A549 (cell line): Measurements from ENCODE around the gene HMX3. TPM values are rescaled to one million over a fixed set of nuclear protein-coding genes. Genes with fewer than 3 reads are reported as not detected.
"Not testable (repeated sequence)": the region's sequence is repeated elsewhere in the genome, so short reads cannot be mapped to it uniquely, and the experiment has no call there.

Experiments used
- ATAC-seq, 2 experiments: fragments of 200-7000 bp in 1 of 2; fragments of >200 bp in 1 of 2; cut with Nextera tagmentation in 1 of 2; cut with Tn5 transposase in 1 of 2; 3 replicates each; pipeline versions ENCODE4 v1.8.0 to v1.9.1; 2018 to 2020; ENCODE audit warnings: mild to moderate bottlenecking in 1 of 2, moderate library complexity in 1 of 2
- CTCF ChIA-PET: fragments of 300-600 bp; sonication (Branson Sonifier 250); formaldehyde crosslinking; extraction: SDS; loops from one replicate; lab custom pipeline; 2021; ENCODE audit warnings: antibody characterized with exemption, inconsistent platforms; lab: Yijun Ruan, JAX
- POLR2A ChIA-PET: fragments of 350-600 bp; formaldehyde crosslinking; extraction: SDS; loops from one replicate; lab custom pipeline; 2021; ENCODE audit warnings: antibody characterized with exemption, inconsistent platforms; lab: Yijun Ruan, JAX
- DNase-seq, 2 experiments: peaks; one replicate each; pipeline versions ENCODE4 v3.0.0 to v3.0.0-alpha.2; 2011 to 2016; ENCODE audit warnings: low read depth in 1 of 2, low spot score in 1 of 2
- FAIRE-seq: peaks from 2 replicates; lab custom pipeline; 2011; peaks lifted over from hg19 to GRCh38; lab: Jason Lieb, UNC
- H3K27ac ChIP-seq, 2 experiments: fragments of >200 bp; sonication (Bioruptor Twin); formaldehyde crosslinking; 3 replicates each; pipeline ENCODE4 v1.5.1; 2016 to 2017
- H3K4me1 ChIP-seq: fragments of >200 bp; sonication (Bioruptor Twin); formaldehyde crosslinking; 3 replicates; pipeline ENCODE4 v1.6.1; 2016
- H3K4me2 ChIP-seq: fragments of >200 bp; sonication (Bioruptor Twin); formaldehyde crosslinking; 3 replicates; pipeline ENCODE4 v1.6.1; 2016
- H3K4me3 ChIP-seq: fragments of >200 bp; sonication (Bioruptor Twin); formaldehyde crosslinking; 3 replicates; pipeline ENCODE4 v1.5.1; 2016
- H3K9me3 ChIP-seq: fragments of >200 bp; sonication (Bioruptor Twin); formaldehyde crosslinking; 3 replicates; pipeline ENCODE4 v1.6.1; 2016
- BHLHE40 ChIP-seq: IDR thresholded peaks from 2 replicates; pipeline ENCODE4 v1.6.1; 2012; ENCODE audit warnings: low read depth, low read length, inconsistent platforms
- CEBPB ChIP-seq, 2 experiments: fragments of >200 bp in 1 of 2; sonication (Bioruptor Twin) in 1 of 2; formaldehyde crosslinking in 1 of 2; IDR thresholded peaks; 2 replicates each; pipeline ENCODE4 v1.6.1; 2012 to 2016
- CHD2 ChIP-seq: fragments of 150-350 bp; IDR thresholded peaks from 2 replicates; pipeline ENCODE4 v1.6.1; 2014; ENCODE audit warnings: low read length; ENCODE audit not compliant: partially characterized antibody
- CTCF ChIP-seq: fragments of >200 bp; sonication (Bioruptor Twin); formaldehyde crosslinking; IDR thresholded peaks from 3 replicates; pipeline ENCODE4 v1.5.1; 2016
- EHF ChIP-seq: fragments of 250-450 bp; sonication (Bioruptor Pico); IDR thresholded peaks from 2 replicates; pipeline ENCODE4 v1.5.0; 2020; ENCODE audit warnings: mild to moderate bottlenecking
- EHMT2 ChIP-seq: fragments of 200-600 bp; sonication (generic); IDR thresholded peaks from 2 replicates; pipeline ENCODE4 v1.6.1; 2016; ENCODE audit warnings: antibody characterized with exemption, low read depth, mild to moderate bottlenecking, moderate library complexity
- ESRRA ChIP-seq: fragments of 150-350 bp; IDR thresholded peaks from 2 replicates; pipeline ENCODE4 v1.6.1; 2014; ENCODE audit warnings: mild to moderate bottlenecking, low read length, borderline replicate concordance
- FOSB ChIP-seq: fragments of 250-450 bp; sonication (Bioruptor Pico); IDR thresholded peaks from 2 replicates; pipeline ENCODE4 v1.5.0; 2020; ENCODE audit warnings: mild to moderate bottlenecking, moderate library complexity
- FOSL2 ChIP-seq, 2 experiments: fragments of 450-650 bp in 1 of 2; fragments of >200 bp in 1 of 2; sonication (Bioruptor Twin) in 1 of 2; formaldehyde crosslinking; IDR thresholded peaks; 2 replicates each; pipeline versions ENCODE4 v1.5.0 to v1.6.1; 2016 to 2020; ENCODE audit warnings: mild to moderate bottlenecking in 1 of 2, moderate library complexity in 1 of 2
- HEYL ChIP-seq: fragments of 250-450 bp; sonication (Bioruptor Pico); IDR thresholded peaks from 2 replicates; pipeline ENCODE4 v1.8.0; 2021; ENCODE audit warnings: mild to moderate bottlenecking, moderate library complexity
- HOXB13 ChIP-seq: fragments of 250-450 bp; sonication (Bioruptor Pico); IDR thresholded peaks from 2 replicates; pipeline ENCODE4 v1.5.0; 2020; ENCODE audit warnings: low read depth, mild to moderate bottlenecking, moderate library complexity
- KDM1A ChIP-seq: fragments of 200-600 bp; sonication (generic); IDR thresholded peaks from 2 replicates; pipeline ENCODE4 v1.6.1; 2016; ENCODE audit warnings: low read depth, mild to moderate bottlenecking
- KDM5A ChIP-seq: fragments of 200-600 bp; sonication (generic); IDR thresholded peaks from 2 replicates; pipeline ENCODE4 v1.6.1; 2016; ENCODE audit warnings: antibody characterized with exemption, mild to moderate bottlenecking
- NFE2L2 ChIP-seq: fragments of 150-350 bp; conservative IDR thresholded peaks from 2 replicates; pipeline ENCODE4 v1.6.1; 2014; ENCODE audit warnings: low read length
- POLR2AphosphoS2 ChIP-seq: conservative IDR thresholded peaks from 2 replicates; pipeline ENCODE4 v1.6.1; 2012; ENCODE audit warnings: low read length, improper control_type of control experiment, inconsistent platforms
- RFX5 ChIP-seq: fragments of 450-650 bp; IDR thresholded peaks from 2 replicates; pipeline ENCODE4 v1.7.1; 2014; ENCODE audit warnings: antibody characterized with exemption, mild to moderate bottlenecking, moderate library complexity
- SREBF2 ChIP-seq: fragments of 450-650 bp; IDR thresholded peaks from 2 replicates; pipeline ENCODE4 v1.6.1; 2014; ENCODE audit warnings: mild to moderate bottlenecking, moderate library complexity
- ZC3H11A ChIP-seq: fragments of 450-650 bp; IDR thresholded peaks from 2 replicates; pipeline ENCODE4 v1.6.1; 2014; ENCODE audit warnings: antibody characterized with exemption, mild to moderate bottlenecking
- WGBS: methylation state at CpG from one replicate; pipeline ENCODE4 v1.1.6; 2017; ENCODE audit errors: missing lambda C conversion rate; 5-methylcytosine and 5-hydroxymethylcytosine counted together
- polyA plus RNA-seq, 4 experiments: library from polyadenylated mRNA; depleted of rRNA in 3 of 4; stranded (reverse); fragments of >200 nt; fragmentation: RNase III in 1 of 4; extraction: RNeasy Plus Mini Kit Qiagen cat#74134 plus additional on column Dnase treatment in 1 of 4; gene quantifications; 2 replicates in 3 of 4; 3 replicates in 1 of 4; pipeline ENCODE4 v1.2.3, GENCODE V29; 2011 to 2017
- TF ChIP-seq, protein P1 (sequence below): IDR thresholded peaks from 2 replicates; pipeline ENCODE4 v1.6.1; 2012; ENCODE audit warnings: low read depth, borderline replicate concordance
- TF ChIP-seq, protein P2 (sequence below): fragments of 200-600 bp; sonication (generic); IDR thresholded peaks from 2 replicates; pipeline ENCODE4 v1.6.1; 2016; ENCODE audit warnings: antibody characterized with exemption, mild to moderate bottlenecking, moderate library complexity

Gene HMX3
- polyA plus RNA-seq, 2 of the 4 experiments (the other 2 are of a cell fraction): not detected

- FAIRE-seq (no peak), ATAC-seq (peak; percentile 59 to 81; a peak in 4 of 6 replicates), DNase-seq (no peak)
- ChIA-PET POLR2A (interaction anchor here (1.4 kb wide), 1 partner anchor 12 kb away, joined by 5 read pairs; the partner anchor contains the start of gene BUB3), CTCF (interaction anchor here (1.2 kb wide), 1 partner anchor 32 kb away, joined by 3 read pairs; no protein-coding TSS in a partner anchor)
- no peak overlapping the region for H3K4me2 ChIP-seq
- WGBS: 73% methylated on average over 4 of the region's 4 CpGs
- H3K4me1 ChIP-seq: no peaks in the 10 kb centered on the region
- TF ChIP-seq, protein P1, sequence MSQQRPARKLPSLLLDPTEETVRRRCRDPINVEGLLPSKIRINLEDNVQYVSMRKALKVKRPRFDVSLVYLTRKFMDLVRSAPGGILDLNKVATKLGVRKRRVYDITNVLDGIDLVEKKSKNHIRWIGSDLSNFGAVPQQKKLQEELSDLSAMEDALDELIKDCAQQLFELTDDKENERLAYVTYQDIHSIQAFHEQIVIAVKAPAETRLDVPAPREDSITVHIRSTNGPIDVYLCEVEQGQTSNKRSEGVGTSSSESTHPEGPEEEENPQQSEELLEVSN: no peak
- no peak for TF ChIP-seq CTCF
- no peak for TF ChIP-seq EHF (CRISPR knock-in tag)
- TF ChIP-seq CEBPB (IDR thresholded peaks at IDR 0.05): no peak
- TF ChIP-seq HEYL (CRISPR knock-in tag): no peak
- no peak for TF ChIP-seq KDM1A
- TF ChIP-seq BHLHE40: no peak
- no peak for TF ChIP-seq FOSB (CRISPR knock-in tag)
- TF ChIP-seq SREBF2: no peak
- TF ChIP-seq KDM5A: no peak
- TF ChIP-seq CHD2: no peak
- TF ChIP-seq, protein P2, sequence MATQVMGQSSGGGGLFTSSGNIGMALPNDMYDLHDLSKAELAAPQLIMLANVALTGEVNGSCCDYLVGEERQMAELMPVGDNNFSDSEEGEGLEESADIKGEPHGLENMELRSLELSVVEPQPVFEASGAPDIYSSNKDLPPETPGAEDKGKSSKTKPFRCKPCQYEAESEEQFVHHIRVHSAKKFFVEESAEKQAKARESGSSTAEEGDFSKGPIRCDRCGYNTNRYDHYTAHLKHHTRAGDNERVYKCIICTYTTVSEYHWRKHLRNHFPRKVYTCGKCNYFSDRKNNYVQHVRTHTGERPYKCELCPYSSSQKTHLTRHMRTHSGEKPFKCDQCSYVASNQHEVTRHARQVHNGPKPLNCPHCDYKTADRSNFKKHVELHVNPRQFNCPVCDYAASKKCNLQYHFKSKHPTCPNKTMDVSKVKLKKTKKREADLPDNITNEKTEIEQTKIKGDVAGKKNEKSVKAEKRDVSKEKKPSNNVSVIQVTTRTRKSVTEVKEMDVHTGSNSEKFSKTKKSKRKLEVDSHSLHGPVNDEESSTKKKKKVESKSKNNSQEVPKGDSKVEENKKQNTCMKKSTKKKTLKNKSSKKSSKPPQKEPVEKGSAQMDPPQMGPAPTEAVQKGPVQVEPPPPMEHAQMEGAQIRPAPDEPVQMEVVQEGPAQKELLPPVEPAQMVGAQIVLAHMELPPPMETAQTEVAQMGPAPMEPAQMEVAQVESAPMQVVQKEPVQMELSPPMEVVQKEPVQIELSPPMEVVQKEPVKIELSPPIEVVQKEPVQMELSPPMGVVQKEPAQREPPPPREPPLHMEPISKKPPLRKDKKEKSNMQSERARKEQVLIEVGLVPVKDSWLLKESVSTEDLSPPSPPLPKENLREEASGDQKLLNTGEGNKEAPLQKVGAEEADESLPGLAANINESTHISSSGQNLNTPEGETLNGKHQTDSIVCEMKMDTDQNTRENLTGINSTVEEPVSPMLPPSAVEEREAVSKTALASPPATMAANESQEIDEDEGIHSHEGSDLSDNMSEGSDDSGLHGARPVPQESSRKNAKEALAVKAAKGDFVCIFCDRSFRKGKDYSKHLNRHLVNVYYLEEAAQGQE: no peak
- TF ChIP-seq NFE2L2: no peak
- no peak overlapping the region for H3K4me3 ChIP-seq
- H3K27ac ChIP-seq: no peak overlapping the region
- H3K9me3 ChIP-seq: no peaks in the 10 kb centered on the region
Measured at GRCh38 chr10:123165445-123166072, 29.8 kb downstream of the HMX3 start.

DNA sequence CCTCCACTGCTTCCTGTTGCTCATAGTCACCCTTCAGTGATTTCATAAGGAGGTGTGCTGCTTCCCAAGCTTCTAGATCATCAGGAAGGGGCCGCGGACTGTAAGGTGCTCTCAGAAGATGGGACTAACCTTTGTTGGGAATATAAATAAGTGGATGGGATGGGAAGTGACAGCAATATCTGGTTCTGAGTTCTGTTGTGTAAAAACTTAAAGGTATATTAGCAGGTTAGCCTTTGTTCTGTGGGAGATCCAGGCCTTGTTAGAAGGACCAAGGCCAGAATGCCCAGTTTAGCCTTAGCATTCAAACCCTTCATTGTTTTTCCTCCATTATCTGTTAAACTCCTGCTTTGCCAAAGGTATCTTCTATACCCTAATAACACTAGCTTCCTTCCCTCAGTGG lies 30.8 kb downstream of the HMX3 start:
- DNase-seq (no peak), FAIRE-seq (no peak), ATAC-seq (no peak)
- TF ChIP-seq FOSL2 (IDR thresholded peaks at IDR 0.05) (no peak), FOSL2 (CRISPR knock-in tag; IDR thresholded peaks at IDR 0.05) (no peak), ESRRA (no peak)
- no peaks in the 10 kb centered on the region for H3K4me1 ChIP-seq
- POLR2A ChIA-PET: no interaction called here
- no peaks in the 10 kb centered on the region for H3K9me3 ChIP-seq
- no peak overlapping the region for H3K4me3 ChIP-seq
- 95% methylated on average over 2 of the region's 2 CpGs for WGBS
- no peak overlapping the region for H3K4me2 ChIP-seq
- no peak overlapping the region for H3K27ac ChIP-seq
- CTCF ChIA-PET: interaction anchor here (1.5 kb wide), 1 partner anchor 214 kb away, joined by 3 read pairs; no protein-coding TSS in a partner anchor

DNA sequence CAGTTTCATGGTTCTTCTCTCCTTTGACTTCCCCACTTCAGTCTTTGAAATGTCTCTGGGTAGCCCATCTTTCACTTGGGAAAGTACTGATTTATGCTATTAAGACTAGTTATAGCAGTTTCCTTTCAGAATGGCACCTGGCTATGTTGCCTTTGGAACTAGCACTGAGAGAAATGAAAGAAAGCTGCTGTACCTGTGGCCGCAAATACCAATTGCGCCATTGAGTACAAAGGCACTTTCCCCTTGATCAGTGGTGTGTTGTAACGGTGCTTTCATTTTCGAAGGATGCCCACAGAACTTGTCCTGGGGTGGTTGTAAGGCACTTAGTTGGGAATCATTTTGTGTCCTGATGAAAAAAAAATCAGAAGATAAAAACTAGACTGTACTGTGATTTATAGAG lies 35.2 kb downstream of the HMX3 start:
- no peak for FAIRE-seq
- TF ChIP-seq HOXB13 (CRISPR knock-in tag) (no peak), ZC3H11A (no peak), EHMT2 (no peak), SREBF2 (no peak), POLR2AphosphoS2 (no peak), RFX5 (no peak), CTCF (no peak), CEBPB (IDR thresholded peaks at IDR 0.05) (no peak), NFE2L2 (no peak)
- no peaks in the 10 kb centered on the region for H3K9me3 ChIP-seq
- no peak overlapping the region for H3K4me2 ChIP-seq
- no peak overlapping the region for H3K27ac ChIP-seq
- DNase-seq: no peak
- no peaks in the 10 kb centered on the region for H3K4me1 ChIP-seq
- WGBS: 97% methylated on average over 4 of the region's 4 CpGs
- no peak for ATAC-seq
- ChIA-PET POLR2A (no interaction called here), CTCF (no interaction called here)
- no peak overlapping the region for H3K4me3 ChIP-seq

GRCh38 chr10:123171616-123172015 lies 35.8 kb downstream of the HMX3 start:
- H3K4me1 ChIP-seq, POLR2A ChIA-PET, H3K9me3 ChIP-seq, H3K4me2 ChIP-seq, ATAC-seq, FAIRE-seq, DNase-seq, H3K4me3 ChIP-seq, H3K27ac ChIP-seq: not testable (repeated sequence)
- 98% methylated on average over 10 of the region's 10 CpGs for WGBS
- CTCF ChIA-PET: interaction anchor here (1.3 to 1.4 kb wide), 2 partner anchors 38 to 388 kb away, joined by 3 read pairs; no protein-coding TSS in a partner anchor
